BLaER1 treated with 17β-estradiol and CSF1 and Interleukin-3, amounts not matched to agents 10 nM and 100 nM (cell line): ENCODE results near the gene PRTG.

Experiments
- H3K27ac ChIP-seq, 11 experiments: shearing (Covaris generic); formaldehyde crosslinking; 2 replicates each; pipeline ENCODE4 v1.8.1; 2022
- H3K27me3 ChIP-seq, 11 experiments: shearing (Covaris generic); formaldehyde crosslinking; 2 replicates each; pipeline ENCODE4 v1.8.1; 2022
- H3K36me3 ChIP-seq, 11 experiments: shearing (Covaris generic); formaldehyde crosslinking; 2 replicates each; pipeline ENCODE4 v1.8.1; 2022
- H3K4me1 ChIP-seq, 10 experiments: shearing (Covaris generic); formaldehyde crosslinking; 2 replicates each; pipeline ENCODE4 v1.8.1; 2022
- H3K4me2 ChIP-seq, 11 experiments: shearing (Covaris generic); formaldehyde crosslinking; 2 replicates each; pipeline ENCODE4 v1.8.1; 2022
- H3K4me3 ChIP-seq, 10 experiments: shearing (Covaris generic); formaldehyde crosslinking; 2 replicates each; pipeline ENCODE4 v1.8.1; 2022
- H3K9ac ChIP-seq, 11 experiments: shearing (Covaris generic); formaldehyde crosslinking; 2 replicates each; pipeline ENCODE4 v1.8.1; 2022
- H3K9me3 ChIP-seq, 11 experiments: shearing (Covaris generic); formaldehyde crosslinking; replicated peaks in 1 of 11; 2 replicates each; pipeline ENCODE4 v1.8.1; 2022
- H4K20me1 ChIP-seq, 11 experiments: shearing (Covaris generic); formaldehyde crosslinking; 2 replicates each; pipeline ENCODE4 v1.8.1; 2022
- Cebpa-rat ChIP-seq, 11 experiments: shearing (Covaris generic); IDR thresholded peaks; 2 replicates each; pipeline ENCODE4 v1.8.1; 2022

PRTG gene

DNA sequence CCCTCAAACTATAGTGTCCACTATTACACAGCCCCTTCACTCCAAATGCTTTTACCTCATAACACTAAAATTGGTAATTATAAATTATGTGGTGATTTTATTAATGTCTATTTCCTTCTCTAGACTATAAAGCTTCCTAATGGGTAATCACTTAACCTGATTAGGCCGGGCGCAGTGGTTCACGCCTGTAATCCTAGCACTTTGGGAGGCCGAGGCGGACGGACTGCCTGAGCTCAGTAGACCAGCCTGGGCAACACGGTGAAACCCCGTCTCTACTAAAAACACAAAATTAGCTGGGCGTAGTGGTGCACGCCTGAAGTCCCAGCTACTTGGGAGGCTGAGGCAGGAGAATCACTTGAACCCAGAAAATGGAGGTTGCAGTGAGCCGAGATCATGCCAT lies 83.5 kb downstream of the PRTG start:
- no peak for TF ChIP-seq Cebpa-rat (IDR thresholded peaks at IDR 0.05)

DNA sequence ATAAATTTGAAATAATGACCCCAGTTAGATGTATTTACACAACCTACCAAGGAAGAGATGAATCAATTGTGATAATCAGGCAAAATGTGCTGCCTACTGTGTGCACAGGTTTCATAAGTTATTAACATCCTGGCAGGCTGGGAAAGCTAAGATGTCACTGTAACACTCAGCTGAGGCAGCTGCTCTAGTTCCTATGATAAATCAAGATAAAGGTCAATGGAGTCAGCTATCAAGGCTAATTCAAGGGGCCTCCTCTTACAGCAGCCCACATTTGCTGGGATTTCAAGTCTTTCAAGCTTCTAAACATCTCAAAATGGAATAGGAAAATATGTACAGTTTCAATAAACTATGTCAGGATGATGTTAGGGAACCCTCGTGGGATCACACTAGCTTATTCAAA lies 84.1 kb downstream of the PRTG start:
- no peaks in the 10 kb centered on the region for H4K20me1 ChIP-seq
- H3K9me3 ChIP-seq: no peaks in the 10 kb centered on the region
- H3K36me3 ChIP-seq: no peaks in the 10 kb centered on the region
- H3K4me1 ChIP-seq: no peaks in the 10 kb centered on the region
- H3K9ac ChIP-seq: no peak overlapping the region
- no peak overlapping the region for H3K4me3 ChIP-seq
- H3K27ac ChIP-seq: no peak overlapping the region
- no peak overlapping the region for H3K4me2 ChIP-seq
- H3K27me3 ChIP-seq: no peaks in the 10 kb centered on the region
- no peak for TF ChIP-seq Cebpa-rat (IDR thresholded peaks at IDR 0.05)

More for the DNA sequence above, 83.5 kb downstream of the PRTG start:
- no peak overlapping the region for H3K27ac ChIP-seq
- no peaks in the 10 kb centered on the region for H3K9me3 ChIP-seq
- H3K9ac ChIP-seq: no peak overlapping the region
- H3K27me3 ChIP-seq: no peaks in the 10 kb centered on the region
- H3K36me3 ChIP-seq: no peaks in the 10 kb centered on the region
- no peak overlapping the region for H3K4me2 ChIP-seq
- no peaks in the 10 kb centered on the region for H4K20me1 ChIP-seq
- H3K4me3 ChIP-seq: no peak overlapping the region
- H3K4me1 ChIP-seq: no peaks in the 10 kb centered on the region

DNA sequence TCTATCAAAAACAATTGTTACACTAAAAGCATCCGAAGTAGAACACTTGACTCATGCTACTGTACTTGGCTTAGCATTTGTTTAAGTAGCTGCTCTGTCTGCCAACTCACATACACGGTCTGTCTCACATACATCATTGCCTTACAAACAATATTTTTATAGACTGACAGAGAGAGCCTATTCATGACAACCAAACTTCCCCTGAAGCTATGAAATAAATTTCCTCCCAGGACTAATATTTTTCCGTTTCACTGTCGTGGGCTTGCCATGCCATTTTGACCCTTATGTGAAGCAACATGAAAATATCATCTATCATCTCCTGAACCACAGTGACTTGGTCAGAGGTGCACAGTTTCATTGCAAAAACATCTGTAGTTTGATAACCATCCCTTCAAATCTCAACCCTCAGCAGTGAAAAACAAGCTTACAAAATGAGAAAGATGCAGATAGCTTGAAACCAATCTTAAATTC lies 88.4 kb downstream of the PRTG start:
- Histone ChIP-seq H3K4me2 (no peak overlapping the region), H3K9ac (no peak overlapping the region), H3K36me3 (no peaks in the 10 kb centered on the region), H3K4me1 (no peaks in the 10 kb centered on the region), H3K27ac (no peak overlapping the region), H3K27me3 (no peaks in the 10 kb centered on the region), H3K4me3 (no peak overlapping the region), H4K20me1 (no peaks in the 10 kb centered on the region), H3K9me3 (no peaks in the 10 kb centered on the region)
- TF ChIP-seq Cebpa-rat (IDR thresholded peaks at IDR 0.05): no peak

DNA sequence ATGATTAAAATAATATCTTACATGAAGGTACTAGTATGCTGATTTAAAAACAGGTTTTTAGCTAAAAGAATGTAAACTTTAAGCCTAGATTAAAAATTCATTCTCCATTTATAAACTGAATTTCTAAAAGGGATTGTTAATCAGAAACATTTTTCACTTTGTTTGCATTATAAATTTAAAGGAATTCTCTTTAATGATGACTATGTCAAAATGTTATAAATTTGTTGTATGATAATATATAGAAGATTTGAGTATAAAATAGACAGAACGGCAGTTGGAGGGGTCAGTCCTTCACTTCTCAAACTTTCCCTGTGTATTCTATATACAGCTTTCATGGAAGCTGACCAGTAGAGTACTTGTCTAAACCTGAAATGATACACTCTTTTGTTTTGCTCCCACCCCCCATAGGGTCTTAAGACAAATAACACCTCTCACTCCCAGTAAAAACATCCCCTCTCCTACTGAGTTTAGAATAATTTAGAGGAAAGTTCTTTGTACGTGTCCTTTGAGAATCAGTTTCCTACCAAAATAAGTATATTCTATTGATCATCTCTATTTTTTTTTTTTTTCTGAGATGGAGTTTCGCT lies 90.0 kb downstream of the PRTG start:
- Histone ChIP-seq H3K4me1 (no peaks in the 10 kb centered on the region), H3K4me3 (no peak overlapping the region), H4K20me1 (no peaks in the 10 kb centered on the region), H3K9me3 (no peaks in the 10 kb centered on the region), H3K36me3 (no peaks in the 10 kb centered on the region), H3K27me3 (no peaks in the 10 kb centered on the region), H3K9ac (no peak overlapping the region), H3K27ac (no peak overlapping the region), H3K4me2 (no peak overlapping the region)
- TF ChIP-seq Cebpa-rat (IDR thresholded peaks at IDR 0.05): no peak

DNA sequence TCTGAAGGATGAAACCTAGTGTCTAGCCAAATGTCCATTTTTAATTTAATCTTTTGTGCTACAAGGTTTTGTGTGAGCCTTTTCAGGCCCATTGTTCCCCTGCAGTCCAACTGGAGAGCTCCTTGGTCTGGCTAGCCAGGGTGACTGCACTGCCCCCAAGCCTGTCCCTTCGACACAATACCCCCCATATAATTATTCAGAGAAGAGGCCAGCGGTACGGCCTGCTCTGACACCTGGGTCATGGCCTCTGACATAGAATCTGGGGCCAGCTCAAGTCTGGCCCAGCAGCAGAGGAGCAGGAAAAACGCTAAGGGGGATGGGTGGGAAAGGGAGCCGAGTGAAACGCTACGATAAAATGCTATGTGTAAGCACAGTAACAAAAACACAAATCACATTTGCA lies 90.6 kb downstream of the PRTG start:
- Histone ChIP-seq H4K20me1 (no peaks in the 10 kb centered on the region), H3K4me1 (no peaks in the 10 kb centered on the region), H3K4me2 (no peak overlapping the region), H3K9me3 (no peaks in the 10 kb centered on the region), H3K9ac (no peak overlapping the region), H3K36me3 (no peaks in the 10 kb centered on the region), H3K27me3 (no peaks in the 10 kb centered on the region), H3K27ac (no peak overlapping the region), H3K4me3 (no peak overlapping the region)
- no peak for TF ChIP-seq Cebpa-rat (IDR thresholded peaks at IDR 0.05)

DNA sequence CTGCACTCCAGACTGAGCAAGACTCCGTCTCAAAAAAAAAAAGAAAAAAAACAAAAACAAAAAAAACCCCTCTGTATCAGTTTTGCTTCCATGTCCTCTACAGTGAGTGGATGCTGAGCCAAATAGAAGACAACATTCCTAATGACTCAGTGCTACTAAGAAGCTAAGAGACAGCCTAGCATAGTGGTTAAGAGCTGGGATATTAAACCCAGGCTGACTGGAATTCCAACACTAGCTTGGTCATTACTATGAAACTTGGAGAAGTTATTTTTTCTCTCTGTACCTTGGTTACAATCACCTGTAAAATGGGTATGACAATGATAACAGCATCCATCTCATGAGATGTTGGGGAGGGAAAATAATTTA lies 93.9 kb downstream of the PRTG start:
- H3K4me2 ChIP-seq: no peak overlapping the region
- no peak overlapping the region for H3K4me3 ChIP-seq
- no peak for TF ChIP-seq Cebpa-rat (IDR thresholded peaks at IDR 0.05)
- H3K9me3 ChIP-seq: no peaks in the 10 kb centered on the region
- no peaks in the 10 kb centered on the region for H4K20me1 ChIP-seq
- no peak overlapping the region for H3K27ac ChIP-seq
- no peaks in the 10 kb centered on the region for H3K4me1 ChIP-seq
- no peaks in the 10 kb centered on the region for H3K27me3 ChIP-seq
- no peak overlapping the region for H3K9ac ChIP-seq
- no peaks in the 10 kb centered on the region for H3K36me3 ChIP-seq

DNA sequence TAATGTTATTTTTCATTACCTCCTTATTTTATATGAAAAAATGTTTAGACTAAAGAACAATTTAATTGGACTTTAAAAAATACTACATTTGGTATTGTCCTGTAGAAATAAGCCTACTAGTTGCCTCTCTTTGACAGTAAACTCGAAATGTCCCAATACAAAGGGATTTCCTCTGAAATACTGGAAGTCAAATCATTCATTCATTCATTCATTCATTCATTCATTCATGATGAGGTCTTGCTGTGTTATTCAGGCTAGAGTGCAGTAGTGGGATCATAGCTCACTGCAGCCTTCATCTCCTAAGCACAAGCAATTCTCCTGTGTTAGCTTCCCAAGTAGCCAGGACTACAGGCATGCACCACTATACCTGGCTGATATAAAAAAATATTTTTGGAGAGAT lies 104.2 kb downstream of the PRTG start:
- no peaks in the 10 kb centered on the region for H3K36me3 ChIP-seq
- no peak for TF ChIP-seq Cebpa-rat (IDR thresholded peaks at IDR 0.05)

DNA sequence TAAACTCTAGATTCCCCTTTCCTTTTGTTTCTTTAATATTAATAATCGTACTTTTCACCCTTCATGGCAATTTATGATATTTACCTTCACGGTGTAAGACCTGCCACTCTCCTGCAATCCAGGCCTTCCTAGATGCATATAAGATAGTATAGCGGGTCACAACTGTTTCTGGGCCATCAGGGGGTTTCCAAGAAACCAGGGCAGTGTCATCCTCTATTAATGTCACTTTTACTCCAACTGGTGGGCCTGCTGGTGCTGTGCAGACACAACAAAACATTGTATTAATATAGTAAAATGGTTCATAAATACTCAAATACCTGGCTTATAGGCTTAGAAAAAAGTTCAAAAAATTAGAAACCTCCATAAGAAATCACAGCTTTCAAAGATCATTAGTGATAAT lies 105.9 kb downstream of the PRTG start:
- Histone ChIP-seq H3K36me3 (no peaks in the 10 kb centered on the region), H3K9ac (no peak overlapping the region), H3K27ac (no peak overlapping the region), H3K4me3 (no peak overlapping the region), H3K9me3 (no peaks in the 10 kb centered on the region), H4K20me1 (no peaks in the 10 kb centered on the region), H3K27me3 (no peaks in the 10 kb centered on the region), H3K4me2 (no peak overlapping the region), H3K4me1 (no peaks in the 10 kb centered on the region)
- no peak for TF ChIP-seq Cebpa-rat (IDR thresholded peaks at IDR 0.05)

More for the DNA sequence above, 104.2 kb downstream of the PRTG start:
- H4K20me1 ChIP-seq: no peaks in the 10 kb centered on the region
- H3K4me2 ChIP-seq: no peak overlapping the region
- no peak overlapping the region for H3K9ac ChIP-seq
- H3K9me3 ChIP-seq: no peaks in the 10 kb centered on the region
- no peaks in the 10 kb centered on the region for H3K4me1 ChIP-seq
- H3K27ac ChIP-seq: no peak overlapping the region
- H3K27me3 ChIP-seq: no peaks in the 10 kb centered on the region
- no peak overlapping the region for H3K4me3 ChIP-seq

DNA sequence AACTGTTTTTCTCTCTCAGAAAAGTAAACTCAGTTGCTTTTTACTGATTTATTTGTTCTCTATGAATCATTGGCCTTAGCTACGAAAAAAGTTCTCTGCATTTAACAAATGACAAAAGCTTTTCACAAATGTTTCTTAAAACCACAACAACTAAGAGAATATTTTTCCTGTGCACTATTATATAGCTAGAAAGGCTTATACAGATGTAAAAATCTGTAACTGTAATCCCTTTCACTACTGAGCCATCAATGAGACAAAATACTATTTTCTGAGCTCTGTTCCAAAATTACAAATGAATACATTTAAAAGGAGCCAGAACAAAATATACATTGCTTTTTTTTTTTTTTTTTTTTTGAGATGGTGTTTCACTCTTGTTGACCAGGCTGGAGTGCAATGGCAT lies 109.2 kb downstream of the PRTG start:
- Histone ChIP-seq H3K4me1 (no peaks in the 10 kb centered on the region), H3K36me3 (no peaks in the 10 kb centered on the region), H4K20me1 (no peaks in the 10 kb centered on the region), H3K4me2 (no peak overlapping the region), H3K4me3 (no peak overlapping the region), H3K27ac (no peak overlapping the region), H3K9me3 (no peaks in the 10 kb centered on the region), H3K27me3 (no peaks in the 10 kb centered on the region), H3K9ac (no peak overlapping the region)
- no peak for TF ChIP-seq Cebpa-rat (IDR thresholded peaks at IDR 0.05)

DNA sequence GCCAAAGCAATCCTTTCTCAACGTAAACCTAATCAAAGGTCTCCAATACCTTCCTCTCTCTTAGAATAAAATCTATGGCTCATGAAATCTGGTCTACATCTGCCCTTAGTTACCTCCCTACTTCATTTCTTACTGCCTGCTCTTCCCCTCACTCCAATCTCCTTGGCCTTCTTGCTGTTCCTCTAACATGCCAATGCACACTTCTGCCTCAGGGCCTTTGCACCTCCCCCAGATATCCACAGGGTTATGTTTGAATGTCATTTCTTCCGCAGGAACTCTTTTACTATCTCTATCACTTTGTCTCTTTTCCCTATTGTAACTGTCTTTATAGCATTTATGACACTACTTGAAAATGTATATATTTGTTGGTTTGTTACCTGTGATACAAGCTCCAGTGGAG lies 110.5 kb downstream of the PRTG start:
- Histone ChIP-seq H3K36me3 (no peaks in the 10 kb centered on the region), H3K27ac (no peak overlapping the region), H3K9ac (no peak overlapping the region), H3K9me3 (no peaks in the 10 kb centered on the region), H4K20me1 (no peaks in the 10 kb centered on the region), H3K27me3 (no peaks in the 10 kb centered on the region), H3K4me2 (no peak overlapping the region), H3K4me3 (no peak overlapping the region), H3K4me1 (peaks cover 0 to 11% (median 0%) of the 10 kb centered on the region in 10 experiments; a peak in 6 of 20 replicates)
- TF ChIP-seq Cebpa-rat (IDR thresholded peaks at IDR 0.05): no peak
